Thyroid gland (tissue), 4 donors: Measurements from ENCODE around the gene CLEC7A.

Experiments
- POLR2A ChIP-seq, 2 donors: fragments of 450-650 bp; IDR thresholded peaks; one replicate each; pipeline ENCODE4 v1.6.1; 2017; ENCODE audit warnings: antibody characterized with exemption in 2 of 2, mild to moderate bottlenecking in 2 of 2, moderate library complexity in 1 of 2
- TF ChIP-seq, protein P1 (sequence below), 6 experiments: fragments of 200-600 bp in 3 of 6; fragments of 450-650 bp in 3 of 6; sonication (generic) in 3 of 6; IDR thresholded peaks; one replicate each; pipeline ENCODE4 v1.5.1; 2016 to 2019; ENCODE audit warnings: antibody characterized with exemption in 6 of 6, mild to moderate bottlenecking in 2 of 6, inconsistent platforms in 1 of 6, moderate library complexity in 1 of 6

DNA sequence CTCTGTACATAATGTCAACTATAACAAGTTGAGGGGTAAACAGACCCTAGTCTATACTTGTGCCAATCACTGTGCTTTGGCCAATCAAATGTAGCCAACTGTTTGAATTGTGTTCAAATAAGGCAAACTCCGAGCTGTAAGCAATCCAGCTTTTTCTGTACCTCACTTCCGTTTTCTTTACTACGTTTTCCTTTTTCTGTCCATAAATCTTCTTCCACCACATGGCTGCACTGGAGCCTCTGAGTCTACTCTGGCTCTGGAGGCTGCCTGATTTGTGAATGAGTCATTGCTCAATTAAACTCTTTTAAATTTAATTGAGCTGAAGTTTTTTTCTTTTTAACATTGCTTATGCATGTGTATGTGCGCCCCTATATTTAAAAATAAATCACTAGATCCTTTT, 60.9 kb downstream of the CLEC7A start:
- TF ChIP-seq, protein P1, sequence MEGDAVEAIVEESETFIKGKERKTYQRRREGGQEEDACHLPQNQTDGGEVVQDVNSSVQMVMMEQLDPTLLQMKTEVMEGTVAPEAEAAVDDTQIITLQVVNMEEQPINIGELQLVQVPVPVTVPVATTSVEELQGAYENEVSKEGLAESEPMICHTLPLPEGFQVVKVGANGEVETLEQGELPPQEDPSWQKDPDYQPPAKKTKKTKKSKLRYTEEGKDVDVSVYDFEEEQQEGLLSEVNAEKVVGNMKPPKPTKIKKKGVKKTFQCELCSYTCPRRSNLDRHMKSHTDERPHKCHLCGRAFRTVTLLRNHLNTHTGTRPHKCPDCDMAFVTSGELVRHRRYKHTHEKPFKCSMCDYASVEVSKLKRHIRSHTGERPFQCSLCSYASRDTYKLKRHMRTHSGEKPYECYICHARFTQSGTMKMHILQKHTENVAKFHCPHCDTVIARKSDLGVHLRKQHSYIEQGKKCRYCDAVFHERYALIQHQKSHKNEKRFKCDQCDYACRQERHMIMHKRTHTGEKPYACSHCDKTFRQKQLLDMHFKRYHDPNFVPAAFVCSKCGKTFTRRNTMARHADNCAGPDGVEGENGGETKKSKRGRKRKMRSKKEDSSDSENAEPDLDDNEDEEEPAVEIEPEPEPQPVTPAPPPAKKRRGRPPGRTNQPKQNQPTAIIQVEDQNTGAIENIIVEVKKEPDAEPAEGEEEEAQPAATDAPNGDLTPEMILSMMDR (IDR thresholded peaks at IDR 0.05): no peak
- TF ChIP-seq POLR2A (IDR thresholded peaks at IDR 0.05): no peak
